ENCODE data around the gene UBA52.
"Not testable (repeated sequence)": the region's sequence is repeated elsewhere in the genome, so short reads cannot be mapped to it uniquely, and the experiment has no call there.

The UBA52 gene

DNA sequence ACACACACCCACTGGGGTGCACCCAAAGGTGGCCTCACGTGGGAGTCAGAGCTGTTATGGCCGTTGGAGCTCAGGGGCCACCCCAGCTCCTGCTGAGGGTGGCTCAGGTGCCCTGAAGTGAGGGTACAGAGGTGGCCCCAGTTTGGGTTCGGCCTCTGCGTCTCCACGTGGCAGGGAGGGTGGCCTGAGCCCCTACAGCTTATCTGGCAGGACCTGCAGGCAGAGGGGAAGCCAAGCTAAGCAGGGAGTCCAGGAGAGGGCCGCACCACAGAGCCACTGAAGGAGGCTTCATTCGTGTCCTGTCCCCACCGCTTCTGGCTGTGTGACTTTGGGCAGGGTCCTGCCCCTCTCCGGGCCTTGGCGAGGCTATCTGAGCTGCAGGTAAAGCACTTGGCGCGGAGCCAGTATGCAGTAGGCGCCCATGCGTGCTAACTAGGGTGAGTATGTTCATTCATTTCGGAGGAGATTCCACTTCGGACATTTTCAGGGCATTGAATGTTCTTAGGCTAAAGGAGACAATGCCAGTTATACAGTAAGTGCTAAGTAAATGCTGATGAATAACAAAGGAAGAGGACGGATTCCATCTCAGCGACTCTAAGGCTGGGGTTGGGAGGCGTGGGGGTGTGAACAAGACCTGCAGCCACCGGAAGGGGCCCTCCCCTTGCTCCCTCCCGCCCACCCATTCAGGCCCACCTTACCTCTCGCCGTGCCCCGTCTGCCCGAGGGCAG is 21.9 kb downstream of the UBA52 start:
- no peak for DNase-seq

DNA sequence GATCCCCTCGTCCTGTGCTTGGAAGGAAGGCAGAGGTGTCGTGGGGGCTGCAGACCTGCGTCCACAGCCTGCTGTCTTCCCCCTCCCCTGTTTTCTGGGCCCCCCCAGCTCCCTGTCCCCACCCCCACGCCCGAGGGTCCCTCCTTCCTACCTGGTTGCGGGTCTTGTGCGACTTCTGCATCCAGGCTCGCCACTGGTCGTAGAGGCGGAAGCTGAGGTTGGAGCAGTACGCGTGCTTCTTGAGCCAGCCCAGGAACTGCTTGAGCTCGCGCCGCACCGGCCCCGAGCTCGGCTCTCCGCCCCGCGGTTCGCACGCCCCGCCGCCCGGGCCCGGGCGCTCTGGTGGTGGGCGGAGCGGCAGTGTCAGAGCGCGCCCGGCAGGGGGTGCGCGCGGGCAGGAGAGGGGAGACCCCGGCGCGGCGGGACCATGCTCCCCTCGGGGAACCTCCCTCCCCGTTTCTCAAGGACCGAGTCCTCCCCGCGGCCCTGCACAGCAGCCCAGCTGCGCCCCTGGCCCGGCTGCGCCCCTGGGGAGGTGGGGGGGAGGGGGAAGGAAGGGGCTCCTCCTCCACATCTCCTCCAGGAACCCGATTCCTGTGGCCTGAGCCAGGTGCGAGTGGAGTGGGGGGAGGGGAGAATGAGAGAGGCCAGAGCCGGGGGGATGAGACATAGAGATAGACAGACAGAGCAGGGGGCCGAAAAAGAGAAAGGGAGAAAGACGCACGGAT is 22.6 kb downstream of the UBA52 start:
- peak; percentile 74 for DNase-seq

DNA sequence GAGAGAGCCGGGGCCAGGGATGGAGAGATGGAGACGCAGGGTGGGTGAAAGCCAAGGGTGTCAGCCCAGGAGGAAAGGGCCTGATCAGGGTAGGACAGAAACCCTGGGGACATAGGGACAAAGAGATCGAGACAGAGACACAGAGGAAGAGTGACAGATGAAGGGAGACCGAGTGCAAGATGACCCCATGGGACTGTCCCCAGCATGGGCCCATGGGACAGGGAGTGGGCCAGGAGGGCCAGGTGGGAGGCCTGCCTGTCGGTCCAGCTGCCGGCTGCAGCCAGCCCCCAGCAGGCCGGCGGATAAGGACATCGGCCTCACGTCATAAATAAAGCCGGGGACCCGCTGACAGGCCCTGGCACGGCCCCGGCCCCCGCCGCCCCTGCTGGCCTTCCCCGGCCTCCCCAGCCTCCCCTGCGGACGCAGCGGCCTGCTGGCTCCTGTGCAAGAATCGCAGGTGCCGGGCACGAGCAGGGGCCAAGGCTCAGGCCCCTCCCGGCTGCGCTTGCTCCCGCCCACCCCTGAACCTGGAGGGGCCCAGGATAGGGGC is 23.2 kb downstream of the UBA52 start:
- DNase-seq: no peak

DNA sequence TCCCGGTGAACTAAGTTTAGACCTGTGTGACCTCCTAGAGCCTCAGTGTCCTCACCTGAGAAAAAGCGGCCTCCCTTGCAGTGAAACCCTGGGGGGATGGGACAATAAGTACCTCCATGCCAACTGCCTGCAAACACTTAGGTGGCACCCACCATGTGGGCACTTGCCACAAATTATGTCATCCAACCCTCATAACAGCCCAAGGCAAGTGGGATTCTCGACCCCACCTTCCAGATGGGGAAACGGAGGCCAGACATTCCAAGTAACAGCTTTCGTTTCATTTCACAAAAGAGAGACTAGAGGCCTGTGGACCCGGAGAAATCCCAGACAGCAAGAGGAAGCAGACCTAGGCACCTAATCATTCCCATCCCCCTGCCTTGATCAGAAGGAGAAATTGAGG is 23.8 kb downstream of the UBA52 start:
- no peak for DNase-seq

DNA sequence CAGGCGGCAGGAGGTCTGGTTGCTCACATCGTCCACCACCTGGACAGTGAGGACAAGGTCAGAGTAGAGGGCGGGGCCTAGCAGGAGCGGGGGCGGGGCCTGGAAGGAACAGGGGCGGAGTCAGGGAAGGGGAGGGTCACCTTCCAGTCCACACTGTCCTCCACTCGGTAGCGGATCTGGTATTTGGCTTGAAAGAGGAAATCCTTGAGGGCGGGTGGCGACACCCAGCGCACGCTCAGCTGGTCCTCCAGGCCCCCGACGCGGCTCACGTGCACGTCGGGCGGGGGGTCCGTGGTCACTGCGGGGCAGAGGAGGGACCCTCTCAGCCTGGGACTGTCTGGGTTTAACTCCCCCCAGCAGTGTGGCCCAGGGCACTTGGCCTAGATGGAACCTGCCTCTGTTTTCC is 25.1 kb downstream of the UBA52 start:
- DNase-seq: no peak

DNA sequence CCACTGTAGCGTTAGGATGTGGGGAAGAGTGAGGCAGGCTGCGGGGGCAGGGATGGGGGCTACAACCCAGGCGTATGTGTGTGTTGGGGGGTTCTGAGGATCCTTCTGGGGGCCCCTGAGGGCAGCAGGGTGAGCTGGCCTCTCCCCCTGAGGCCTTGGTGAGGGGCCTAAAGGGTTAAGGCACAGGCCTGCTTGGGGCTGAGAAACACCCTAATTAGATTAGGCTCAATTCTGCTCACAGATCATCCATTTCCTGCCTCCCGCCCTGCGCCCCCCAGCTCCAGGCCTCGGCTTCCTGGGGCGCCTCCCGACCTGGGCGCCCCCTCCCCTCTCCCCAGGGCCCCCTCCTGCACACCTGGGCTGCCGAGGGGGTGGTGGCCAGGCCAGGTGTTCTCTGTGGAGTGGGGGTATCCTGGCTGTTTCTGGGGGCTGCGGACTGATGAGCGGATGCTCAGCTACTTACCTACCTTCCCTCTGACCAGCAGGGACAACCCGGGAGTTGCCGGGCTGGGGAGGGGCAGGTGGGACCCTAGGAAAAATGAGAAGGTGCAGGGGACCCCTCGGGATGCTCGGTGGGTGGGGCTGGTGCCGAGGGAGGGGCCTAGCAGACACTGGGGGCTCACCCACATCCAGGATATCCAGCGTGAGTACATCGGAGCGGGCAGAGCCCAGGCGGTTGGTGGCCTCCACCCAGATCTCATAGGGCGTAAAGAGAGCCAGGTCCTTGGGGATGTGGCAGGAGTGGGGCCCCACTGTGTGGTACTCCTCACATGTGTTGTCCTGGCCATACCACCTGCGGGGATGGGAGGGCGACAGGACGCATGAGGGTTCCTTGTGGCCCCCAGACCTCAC is 26.4 kb downstream of the UBA52 start:
- no peak for DNase-seq

DNA sequence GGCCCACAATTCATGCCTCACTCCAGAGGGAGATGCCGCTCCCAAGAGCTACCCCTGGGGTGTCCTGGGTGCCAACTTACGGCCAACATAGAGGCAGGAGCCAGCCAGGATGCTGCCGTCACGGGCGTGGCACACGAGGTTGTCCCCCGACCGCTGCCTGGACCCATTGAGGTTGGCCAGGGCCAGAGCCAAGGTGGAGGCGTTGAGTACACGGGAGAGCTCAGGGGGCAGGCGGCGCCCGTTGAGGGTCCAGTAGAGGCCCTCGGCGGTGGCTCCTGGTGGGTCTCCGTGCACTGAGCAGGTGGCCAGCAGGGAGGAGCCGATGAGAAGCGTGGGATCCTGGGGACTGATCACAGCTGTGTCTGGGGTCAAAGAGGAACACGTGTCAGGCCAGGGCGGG is 27.8 kb downstream of the UBA52 start:
- no peak for DNase-seq

DNA sequence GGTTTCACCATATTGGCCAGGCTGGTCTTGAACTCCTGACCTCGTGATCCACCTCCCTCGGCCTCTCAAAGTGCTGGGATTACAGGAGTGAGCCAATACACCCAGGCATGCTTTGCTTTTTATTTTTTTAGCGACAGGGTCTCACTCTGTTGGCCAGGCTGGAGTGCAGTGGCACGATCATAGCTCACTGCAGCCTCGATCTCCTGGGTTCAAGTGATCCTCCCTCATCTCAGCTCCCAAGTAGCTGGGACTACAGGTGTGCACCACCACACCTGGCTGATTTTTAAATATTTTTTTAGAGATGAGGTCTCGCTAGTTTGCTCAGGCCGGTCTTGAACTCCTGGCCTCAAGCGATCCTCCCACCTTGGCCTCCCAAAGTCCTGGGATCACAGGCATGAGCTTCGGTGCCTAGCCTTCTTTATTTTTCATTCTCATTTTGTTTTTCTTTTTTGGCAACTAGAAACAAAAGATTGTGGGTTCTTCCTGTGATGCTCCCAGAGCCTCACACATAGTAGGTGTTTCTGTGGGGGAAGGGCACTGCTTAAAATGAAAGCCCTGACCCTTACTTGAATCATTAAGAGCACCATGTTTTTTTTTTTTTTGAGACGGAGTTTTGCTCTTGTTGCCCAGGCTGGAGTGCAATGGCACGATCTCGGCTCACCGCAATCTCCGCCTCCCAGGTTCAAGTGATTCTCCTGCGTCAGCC is 29.2 kb downstream of the UBA52 start:
- DNase-seq: not testable (repeated sequence)

DNA sequence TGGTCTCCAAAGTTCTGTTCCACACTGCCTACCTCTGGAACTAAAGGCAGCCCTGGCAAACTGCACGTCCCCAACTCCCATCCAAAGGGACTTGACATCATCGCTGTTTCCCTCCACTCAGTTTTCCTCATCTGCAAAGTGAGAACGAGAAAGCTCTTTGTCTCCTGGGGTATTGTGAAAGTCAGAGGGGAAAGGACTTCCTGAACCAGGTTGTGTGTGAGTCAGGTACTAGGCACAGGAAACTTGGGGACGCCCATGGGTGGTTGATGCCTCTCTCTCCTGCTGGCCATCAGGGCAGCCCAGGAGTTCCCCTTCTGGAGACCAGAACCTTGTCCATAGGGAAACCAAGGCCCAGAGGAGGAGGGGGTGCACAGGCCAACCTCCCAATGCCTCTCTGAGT is 30.2 kb downstream of the UBA52 start:
- DNase-seq: no peak

DNA sequence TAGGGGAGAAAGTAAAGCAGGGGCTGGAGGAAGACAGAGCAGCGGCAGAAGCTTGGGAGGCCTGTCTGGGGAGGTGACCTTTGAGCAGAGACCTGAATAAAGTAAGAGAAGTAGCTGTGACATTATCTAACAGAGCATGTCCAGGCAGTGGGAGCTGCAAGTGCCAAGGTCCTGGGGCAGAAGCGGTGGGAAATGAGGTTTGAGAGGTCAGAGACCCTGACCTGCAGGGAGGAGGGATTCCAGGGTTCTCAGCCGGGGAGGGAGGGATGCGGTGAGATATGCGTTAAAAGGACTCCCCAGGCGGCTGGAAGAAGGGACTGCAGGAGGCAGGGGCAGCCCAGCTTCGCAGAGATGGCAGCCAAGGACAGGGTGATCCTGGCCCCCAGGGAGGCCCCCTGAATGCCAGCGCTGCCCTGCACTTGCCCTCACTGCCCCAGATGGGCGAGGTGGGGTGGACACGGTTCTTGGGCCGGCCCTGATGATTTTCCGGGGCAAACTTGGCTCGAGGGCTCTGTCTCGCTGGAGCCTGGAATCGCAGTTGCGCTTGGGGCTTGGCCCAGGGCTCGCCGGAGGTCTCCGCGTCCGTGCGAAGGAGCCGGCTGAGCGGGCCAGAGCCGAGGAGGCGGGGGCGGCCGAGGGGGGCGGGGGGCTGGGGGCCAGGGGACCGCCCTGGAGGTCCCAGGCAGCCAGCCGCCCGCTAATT is 31.7 kb downstream of the UBA52 start:
- no peak for DNase-seq

DNA sequence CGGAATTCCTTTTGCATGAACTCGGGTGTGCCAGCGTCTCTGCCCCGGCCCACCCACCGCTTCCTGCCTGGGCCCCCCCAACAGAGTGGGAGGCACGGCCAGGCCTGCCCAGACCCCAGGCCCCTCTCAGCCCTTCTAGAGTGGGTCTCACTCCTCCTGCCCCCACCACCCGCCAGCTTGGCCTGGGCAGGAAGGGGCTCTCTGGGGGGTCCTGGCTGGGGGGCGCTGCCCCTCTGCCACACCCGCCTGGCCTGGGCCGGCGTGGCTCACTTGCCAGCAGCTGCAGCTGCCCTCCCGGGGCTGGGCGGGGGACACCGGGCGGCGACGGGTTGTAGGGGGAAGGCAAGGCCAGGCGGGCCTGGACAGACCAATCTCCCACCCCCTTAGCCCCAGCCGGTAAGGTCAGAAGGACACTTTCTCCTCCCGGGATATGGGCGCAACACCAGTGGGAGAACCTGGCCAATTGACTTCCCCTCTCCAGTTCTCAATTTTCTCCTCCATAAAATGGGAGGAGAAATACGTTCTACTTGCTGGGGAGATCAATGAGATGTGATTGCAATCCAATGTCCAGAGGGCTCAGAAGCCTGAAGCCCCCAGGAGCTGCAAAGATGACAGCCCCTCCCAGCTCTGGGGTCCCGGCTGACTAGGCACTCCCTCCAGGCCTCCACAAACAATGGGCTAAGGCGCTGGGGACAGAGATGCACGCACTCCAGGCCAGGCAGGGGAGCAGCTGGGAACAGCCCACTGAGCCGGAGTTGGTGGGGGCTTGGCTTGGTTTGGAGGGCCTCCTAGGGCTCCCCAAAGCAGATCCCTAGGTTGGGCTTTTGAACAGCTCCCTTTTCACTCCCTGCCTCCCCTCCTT is 32.5 kb downstream of the UBA52 start:
- DNase-seq: no peak

DNA sequence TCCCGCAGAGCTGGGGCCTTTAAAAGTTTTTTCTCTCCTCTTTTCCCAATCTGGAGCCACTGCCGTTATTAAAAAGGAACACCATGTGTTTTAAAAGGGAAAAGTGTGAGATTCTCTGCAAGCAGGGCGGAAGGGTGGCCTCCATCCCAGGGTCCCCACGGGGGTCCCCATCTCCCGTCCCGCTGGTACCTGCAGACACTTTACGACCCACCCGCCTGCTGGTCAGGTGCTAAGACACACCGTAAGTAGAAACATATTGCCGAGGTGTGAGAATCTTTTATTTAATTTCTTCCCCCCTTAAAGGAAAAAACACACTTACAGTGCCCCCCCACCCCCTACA is 33.1 kb downstream of the UBA52 start:
- DNase-seq: no peak

DNA sequence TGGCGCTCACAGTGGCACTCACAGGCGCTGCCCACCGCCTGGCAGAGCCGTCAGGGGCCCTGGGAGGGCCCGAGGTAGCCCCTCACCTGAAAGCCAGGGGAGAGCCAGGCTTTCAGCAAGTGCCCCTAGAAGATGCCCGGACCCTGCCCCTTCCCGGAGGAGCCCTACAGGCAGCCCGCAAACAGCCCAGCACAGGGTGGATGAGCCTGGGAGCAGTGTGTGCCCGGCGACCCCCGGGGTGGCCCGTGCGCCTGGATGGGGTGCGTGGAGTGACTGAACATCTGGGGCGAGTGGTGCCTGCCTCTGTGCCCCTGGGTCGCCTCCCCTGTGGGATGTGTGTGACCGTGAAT is 33.5 kb downstream of the UBA52 start:
- no peak for DNase-seq

DNA sequence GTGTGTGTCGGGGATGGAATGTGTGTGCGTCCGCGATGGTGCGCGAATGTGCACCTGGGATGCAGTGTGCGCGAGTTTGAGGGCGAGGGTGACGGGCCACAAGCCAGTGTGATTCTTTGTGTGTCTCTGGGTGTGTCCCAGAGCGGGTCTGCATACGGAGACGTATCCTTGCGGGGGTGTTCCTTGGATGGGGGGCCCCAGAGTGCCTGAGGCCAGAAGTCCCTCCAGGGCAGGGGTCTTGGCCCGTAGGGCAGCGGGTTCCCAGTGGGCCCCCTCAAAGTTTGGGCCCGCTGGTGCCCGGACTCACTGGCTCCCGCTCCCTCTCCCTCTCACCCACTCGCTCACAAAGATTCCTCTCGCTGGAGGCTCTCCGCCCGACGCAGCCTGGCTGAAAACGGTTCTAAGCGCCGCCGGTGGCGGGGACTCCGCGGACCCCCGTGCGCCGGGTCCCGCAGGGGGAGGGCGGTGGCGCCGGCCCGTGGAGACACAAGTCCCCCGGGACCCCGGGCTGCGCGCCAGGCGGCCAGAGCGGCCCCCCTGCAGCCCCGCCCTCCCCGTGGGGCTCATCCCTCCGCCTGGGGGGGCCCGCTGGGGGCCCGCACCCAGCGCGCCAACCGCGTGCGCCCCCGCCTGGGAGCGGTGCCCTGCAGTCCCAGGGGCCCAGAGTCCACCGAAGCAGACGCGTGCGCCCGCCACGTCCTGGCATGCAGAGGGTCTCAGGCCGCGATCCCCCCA is 34.1 kb downstream of the UBA52 start:
- DNase-seq: no peak

DNA sequence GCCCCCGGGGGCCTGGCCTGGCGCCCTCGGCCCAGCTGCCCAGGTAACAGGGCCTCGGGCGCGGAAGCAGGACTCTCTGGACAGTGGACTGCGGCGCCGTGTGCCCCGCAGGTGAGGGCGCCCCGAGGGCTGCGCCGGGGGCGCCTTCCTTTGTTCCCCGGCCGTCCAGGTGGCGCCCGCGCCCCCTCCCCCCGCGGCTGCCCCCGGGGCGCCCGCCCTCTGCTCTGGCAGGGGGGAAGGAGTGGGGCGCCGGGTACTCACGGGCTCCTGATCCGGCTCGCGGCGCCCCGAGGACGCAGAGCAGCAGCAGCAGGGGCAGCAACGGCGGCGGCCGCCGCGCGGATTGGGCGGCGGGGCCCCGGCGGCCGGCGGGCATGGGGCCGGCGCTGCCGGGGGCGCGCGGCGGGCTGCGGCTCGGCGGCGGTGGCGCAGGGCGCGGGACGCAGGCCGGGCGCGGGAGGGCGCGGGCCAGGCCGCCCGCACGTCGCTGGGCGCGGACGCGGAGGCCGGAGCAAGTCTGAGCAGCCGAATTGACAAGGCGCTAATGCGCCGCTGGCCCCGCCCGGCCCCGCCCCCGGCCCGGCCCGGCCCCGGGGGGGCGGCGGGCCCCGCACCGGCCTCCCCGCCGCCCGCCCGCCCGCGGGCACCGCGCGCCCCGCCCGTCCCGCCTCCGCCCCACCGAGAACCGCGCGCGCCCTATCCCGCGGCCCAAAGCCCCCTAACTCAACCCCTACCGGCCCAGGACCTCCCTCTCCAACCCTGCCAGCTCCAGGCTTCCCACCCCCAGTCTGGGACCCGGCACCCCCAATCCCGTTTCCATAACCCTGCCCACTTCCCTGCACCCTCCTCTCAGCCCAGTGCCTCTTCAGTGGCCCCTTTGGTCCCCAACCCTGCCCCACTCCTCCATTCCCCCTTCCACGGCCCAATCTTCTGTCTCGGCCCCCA is 34.9 kb downstream of the UBA52 start, which contains the start of gene CRLF1:
Gene CRLF1, minus strand, starts transcription at position 519 of the 945 bp plus-strand sequence. Its CDS starts 143 bp downstream, at position 376.
- DNase-seq: no peak

DNA sequence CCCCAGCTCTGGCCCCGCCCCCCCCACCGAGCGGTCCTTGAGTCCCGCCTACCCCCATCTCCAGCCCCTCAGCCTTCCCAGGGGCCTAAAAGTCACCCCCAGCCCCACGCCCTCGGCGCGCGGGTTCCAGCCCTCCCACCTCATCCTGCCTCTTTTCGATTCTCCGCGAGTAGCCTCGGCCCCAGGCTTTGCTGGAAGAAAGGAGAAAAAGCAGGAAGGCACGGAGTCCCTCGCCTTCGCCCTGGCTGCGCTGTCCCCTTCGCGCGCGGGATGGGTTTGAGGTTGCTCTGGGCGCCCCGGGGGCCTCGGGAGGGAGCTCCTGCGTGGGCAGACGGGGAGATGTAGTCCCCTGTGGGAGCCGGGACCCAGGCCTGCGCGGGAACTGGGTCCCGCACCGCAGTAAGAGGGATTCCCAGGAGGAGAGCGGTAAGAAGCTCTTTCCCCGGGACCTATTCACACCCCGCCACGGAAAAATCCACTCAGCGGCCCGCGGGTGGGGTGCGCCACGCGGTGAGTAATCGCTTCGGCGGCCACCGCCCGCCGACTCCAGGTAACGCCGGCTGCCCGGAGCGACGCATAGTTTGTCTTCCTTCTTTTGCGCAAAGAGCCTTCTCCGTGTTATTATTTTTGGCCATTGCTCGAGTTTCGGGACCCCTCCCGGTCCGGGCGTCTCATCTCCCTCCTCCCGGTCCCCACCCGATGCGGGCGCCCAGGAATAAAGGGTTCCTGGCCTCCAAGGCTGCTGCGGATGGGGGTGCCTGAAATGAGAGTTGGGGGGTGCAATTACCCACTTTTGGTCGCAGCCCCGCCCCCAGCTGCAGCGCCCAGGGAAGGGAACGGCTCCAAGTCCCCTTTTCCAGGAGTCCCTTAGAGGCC is 35.8 kb downstream of the UBA52 start:
- DNase-seq: no peak

DNA sequence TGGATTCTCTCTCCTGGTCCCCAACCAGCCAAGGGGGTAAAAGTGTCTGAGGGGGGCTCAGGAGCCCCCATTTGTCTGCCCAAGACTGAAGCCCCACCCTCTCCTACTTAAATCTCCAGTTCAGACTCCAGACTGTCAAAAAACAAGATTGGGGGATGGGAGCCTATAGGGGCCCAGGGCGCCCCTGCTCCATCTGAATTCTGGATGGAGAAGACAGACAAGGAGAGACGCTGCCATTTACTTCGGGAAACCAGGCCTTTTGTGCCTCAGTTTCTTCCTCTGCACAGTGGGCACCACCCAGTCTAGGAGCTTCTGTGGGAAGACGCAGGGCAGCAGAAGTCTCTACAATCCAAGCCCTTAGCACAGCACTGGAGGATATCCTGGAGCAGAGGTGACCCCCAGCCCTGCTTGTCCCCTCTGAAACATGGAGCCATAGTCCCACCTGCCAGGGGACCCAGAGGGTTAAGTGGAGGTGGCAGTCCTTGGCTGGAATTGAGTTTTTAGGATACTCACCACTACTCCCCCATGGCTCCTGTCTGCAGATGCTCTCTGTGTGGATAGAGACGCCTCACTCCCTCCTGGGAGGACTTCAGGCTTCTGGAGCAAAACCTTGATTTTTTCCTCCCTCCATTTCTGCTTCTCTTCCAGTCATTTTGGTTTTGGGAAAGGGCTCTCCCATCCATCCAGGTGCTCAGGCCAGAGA is 36.6 kb downstream of the UBA52 start:
- no peak for DNase-seq

Measured in activated CD4-positive, CD25-positive, alpha-beta regulatory T cell treated with anti-CD3 and anti-CD28 coated beads, Interleukin-2, amount 50 U/mL, for 72 hours (primary cell).